ENCODE data around the gene FAM227B.

- TF ChIP-seq, protein P1, sequence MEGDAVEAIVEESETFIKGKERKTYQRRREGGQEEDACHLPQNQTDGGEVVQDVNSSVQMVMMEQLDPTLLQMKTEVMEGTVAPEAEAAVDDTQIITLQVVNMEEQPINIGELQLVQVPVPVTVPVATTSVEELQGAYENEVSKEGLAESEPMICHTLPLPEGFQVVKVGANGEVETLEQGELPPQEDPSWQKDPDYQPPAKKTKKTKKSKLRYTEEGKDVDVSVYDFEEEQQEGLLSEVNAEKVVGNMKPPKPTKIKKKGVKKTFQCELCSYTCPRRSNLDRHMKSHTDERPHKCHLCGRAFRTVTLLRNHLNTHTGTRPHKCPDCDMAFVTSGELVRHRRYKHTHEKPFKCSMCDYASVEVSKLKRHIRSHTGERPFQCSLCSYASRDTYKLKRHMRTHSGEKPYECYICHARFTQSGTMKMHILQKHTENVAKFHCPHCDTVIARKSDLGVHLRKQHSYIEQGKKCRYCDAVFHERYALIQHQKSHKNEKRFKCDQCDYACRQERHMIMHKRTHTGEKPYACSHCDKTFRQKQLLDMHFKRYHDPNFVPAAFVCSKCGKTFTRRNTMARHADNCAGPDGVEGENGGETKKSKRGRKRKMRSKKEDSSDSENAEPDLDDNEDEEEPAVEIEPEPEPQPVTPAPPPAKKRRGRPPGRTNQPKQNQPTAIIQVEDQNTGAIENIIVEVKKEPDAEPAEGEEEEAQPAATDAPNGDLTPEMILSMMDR (IDR thresholded peaks at IDR 0.05), result no peak
- TF ChIP-seq POLR2A (IDR thresholded peaks at IDR 0.05) (no peak), POLR2AphosphoS5 (IDR thresholded peaks at IDR 0.05) (no peak)
These were observed 317.6 kb downstream of the FAM227B start for GRCh38 chr15:49303003-49303402.
